AG08395 (cell line): ENCODE measurements around the gene HLA-DQA1.
"Not testable (repeated sequence)": the region's sequence is repeated elsewhere in the genome, so short reads cannot be mapped to it uniquely, and the experiment has no call there.

ENCODE experiments used
- DNase-seq: peaks from one replicate; pipeline ENCODE4 v3.0.0; 2012; ENCODE audit warnings: mixed read lengths, low spot score

The HLA-DQA1 gene

GRCh38 chr6:32622545-32623401 is 14.4 kb upstream of the HLA-DQA1 start:
- no peak for DNase-seq

DNA sequence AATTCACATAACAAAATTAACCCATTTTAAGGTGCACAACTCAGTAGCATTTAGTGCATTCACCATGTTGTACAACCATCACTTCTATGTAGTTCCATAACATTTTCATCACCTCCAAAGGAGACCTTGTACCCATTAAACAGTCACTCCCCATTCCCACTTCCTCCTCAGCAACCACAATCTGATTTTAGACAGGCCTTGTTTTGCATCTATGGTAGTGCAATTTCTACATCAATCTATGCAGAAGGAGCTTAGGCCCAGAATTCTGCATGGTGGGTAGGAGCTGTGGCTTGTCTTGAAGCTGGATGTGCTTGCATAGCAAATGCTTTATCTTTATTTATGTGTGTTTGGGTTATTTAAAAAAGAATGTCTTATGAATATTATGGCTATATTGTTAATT is 13.5 kb upstream of the HLA-DQA1 start:
- DNase-seq, result no peak

DNA sequence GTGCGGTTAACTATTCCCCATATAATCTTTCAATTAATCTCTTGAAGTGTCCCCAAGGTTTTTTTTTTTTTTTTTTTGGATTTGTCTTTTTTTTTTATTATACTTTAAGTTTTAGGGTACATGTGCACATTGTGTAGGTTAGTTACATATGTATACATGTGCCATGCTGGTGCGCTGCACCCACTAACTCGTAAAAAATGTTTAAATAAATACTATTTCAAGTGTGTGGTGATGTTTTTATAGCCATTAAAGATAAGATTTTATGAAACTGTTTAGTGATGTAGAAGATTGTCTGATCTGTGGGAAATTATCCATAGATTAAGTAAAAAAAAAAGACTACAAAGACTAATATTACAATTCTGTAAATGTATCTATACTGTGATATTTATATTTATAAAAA is 12.6 kb upstream of the HLA-DQA1 start:
- DNase-seq, result no peak

GRCh38 chr6:32625137-32625536 is 12.1 kb upstream of the HLA-DQA1 start:
- DNase-seq, result no peak

GRCh38 chr6:32627249-32627648 is 10.0 kb upstream of the HLA-DQA1 start:
- DNase-seq, result no peak

GRCh38 chr6:32627831-32628230 is 9.4 kb upstream of the HLA-DQA1 start:
- DNase-seq, result no peak

GRCh38 chr6:32629793-32630192 is 7.4 kb upstream of the HLA-DQA1 start:
- not testable (repeated sequence) for DNase-seq

DNA sequence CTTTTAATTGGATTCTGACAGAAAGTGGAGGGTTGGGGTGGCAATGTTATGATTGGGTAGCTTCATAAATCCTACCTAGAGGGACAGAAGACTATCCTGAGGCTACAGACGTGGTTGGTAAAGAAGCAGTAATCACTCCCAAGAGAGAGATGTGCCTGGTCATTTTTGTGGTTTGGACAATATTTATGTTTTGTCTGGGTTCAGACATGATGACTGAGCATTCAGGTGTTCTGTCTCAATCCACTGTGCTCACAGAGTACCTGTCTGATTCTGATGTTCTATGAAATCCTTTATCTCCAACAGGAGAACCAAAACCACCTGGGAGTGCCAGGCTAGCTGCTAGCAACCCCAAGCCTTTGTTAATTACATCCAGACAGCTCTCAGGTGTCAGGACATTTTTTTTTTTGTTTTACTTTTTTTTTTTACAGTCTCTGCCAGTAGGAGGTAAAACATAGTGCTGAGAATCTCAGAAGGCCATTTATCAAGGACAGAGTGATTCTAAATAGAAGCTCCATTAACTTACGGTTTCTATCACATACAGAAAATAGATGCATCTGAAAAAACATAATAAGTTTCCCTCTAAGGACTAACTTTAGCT is 1.6 kb upstream of the HLA-DQA1 start:
- no peak for DNase-seq

DNA sequence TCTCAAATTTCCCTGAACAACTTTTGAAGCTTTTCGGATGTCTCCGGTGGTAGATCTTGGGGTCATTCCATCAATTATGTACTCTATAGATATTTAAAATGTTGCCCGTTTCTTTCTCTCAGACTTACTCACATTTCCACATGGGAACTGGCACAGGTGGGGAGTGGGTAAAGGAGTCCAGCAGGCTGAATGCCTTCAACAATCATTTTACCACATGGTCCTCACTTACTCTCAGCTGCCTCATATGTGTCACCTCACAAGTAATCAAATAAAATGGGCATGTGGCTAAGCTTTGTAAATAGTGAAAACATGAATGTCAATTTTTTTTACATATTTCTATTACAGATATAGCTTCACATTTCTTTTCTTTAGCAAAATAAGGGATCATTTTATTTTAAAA is 677 bp downstream of the HLA-DQA1 start:
- DNase-seq, result no peak

DNA sequence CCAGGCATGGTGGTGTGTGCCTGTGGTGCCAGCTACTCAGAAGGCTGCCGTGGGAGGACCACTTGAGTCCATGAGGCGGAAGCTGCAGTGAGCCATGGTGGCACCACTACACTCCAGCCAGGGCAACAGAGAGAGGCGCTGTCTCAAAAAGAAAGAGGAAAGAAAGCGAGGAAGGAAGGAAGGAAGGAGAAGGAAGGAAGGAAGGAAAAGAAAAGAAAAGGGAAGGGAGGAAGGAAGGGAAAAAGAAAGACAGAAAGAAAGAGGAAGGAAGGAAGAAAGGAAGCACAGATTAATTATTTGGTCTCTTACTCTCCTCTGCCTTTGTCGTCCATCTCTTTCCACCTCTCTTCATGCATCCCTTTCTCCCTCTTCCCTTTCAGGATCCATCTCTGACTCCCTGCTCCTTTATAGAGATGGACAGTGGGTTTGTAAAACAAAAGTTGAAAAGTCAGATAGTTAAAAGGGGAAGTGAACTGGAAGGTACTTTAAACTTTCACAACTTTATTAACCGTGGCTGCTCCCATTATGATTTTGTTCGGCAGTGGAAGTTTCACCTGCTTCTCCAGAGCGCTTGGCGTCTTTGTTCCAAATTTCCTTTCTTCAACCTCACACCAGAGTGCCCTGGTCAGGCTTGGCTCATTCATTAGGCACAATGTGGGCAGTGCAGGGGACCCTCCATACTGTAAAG is 1.5 kb downstream of the HLA-DQA1 start:
- no peak for DNase-seq

DNA sequence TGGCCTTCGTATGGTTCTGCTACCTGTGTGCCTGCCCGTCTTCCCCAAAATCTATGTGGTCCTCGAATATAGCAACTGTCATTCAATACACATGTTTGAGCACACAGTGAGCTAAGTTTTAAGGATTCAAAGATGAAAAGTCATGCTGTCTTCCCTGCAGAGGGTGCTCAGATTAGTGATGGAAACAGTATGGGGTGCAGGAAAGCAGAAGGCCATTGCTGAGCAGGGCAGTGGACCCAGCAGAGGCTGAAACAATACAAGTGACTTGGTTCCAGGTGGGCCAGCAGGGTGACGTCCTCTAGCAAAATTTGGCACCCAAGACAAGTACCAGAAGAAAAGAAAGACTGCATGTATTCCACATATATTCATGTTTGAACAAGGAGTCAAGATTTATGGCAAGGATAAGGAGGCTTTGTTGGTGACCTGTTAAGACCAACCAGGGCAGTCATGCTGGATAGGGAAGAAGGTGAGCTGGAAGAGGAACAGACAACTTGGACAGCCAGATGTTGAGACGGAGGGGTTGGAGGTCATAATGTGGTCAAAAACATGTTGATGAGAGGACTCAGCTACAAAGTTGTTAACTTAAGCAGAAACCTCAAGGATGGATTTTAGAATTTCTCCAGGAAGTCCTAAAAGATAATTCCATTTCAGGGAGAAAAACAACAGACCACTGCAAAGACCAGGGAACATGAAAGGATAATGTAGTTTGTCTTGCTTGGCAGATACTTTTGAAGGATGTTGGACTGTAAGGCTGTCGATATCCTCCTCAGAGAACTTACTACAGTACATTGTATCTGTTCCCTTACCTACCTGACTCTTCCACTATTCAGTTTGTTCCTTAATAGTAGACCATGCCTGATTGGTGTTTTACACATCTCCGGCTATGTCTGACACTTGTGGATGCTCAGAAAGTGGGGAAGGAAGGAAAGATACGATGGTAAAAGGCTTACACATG is 2.5 kb downstream of the HLA-DQA1 start:
- no peak for DNase-seq

DNA sequence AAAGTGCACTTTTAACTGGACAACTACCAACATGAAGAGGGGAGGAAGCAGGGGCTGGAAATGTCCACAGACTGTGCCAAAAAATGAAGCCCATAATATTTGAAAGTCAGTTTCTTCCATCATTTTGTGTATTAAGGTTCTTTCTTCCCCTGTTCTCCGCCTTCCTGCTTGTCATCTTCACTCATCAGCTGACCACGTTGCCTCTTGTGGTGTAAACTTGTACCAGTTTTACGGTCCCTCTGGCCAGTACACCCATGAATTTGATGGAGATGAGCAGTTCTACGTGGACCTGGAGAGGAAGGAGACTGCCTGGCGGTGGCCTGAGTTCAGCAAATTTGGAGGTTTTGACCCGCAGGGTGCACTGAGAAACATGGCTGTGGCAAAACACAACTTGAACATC is 3.9 kb downstream of the HLA-DQA1 start:
- no peak for DNase-seq

- not testable (repeated sequence) for DNase-seq
These were observed 4.8 kb downstream of the HLA-DQA1 start for GRCh38 chr6:32641785-32642719.

GRCh38 chr6:32642720-32643106 is 5.5 kb downstream of the HLA-DQA1 start:
- DNase-seq, result no peak

DNA sequence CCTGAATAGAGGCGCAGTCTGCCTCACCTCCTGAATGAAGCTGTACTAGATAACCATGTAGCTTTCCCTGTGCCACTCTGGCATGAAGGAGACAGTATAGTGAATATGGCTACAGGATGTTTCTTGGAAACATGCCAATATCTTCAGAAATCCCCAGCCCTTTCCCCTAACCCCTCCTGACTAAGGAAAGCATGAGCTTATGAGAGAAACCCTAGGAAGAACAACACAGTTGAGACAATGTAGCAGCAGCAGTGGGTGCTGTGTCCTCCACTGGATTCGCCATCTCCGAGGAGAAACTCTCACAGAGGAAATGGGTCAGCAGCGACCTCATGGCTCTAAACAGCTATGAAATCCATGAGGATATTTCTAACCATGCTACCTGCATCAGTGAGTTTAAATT is 6.7 kb downstream of the HLA-DQA1 start:
- DNase-seq, result no peak

- DNase-seq, result no peak
These were observed 8.0 kb downstream of the HLA-DQA1 start for GRCh38 chr6:32645047-32645703.

GRCh38 chr6:32655203-32655710 is 18.1 kb downstream of the HLA-DQA1 start:
- DNase-seq, result no peak

DNA sequence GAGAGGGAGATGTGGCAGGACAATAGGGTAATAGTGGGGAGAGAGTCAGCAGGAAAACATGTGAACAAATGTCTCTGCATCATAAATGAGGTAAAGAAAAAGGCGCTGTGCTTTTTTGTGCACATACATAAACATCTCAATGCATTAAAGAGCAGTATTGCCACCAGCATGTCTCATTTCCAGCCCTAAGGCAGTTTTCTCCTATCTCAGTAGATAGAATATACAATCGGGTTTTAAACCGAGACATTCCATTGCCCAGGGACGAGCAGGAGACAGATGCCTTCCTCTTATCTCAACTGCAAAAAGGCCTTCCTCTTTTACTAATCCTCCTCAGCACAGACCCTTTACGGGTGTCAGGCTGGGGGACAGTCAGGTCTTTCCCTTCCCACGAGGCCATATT is 20.1 kb downstream of the HLA-DQA1 start:
- DNase-seq, result not testable (repeated sequence)

GRCh38 chr6:32657819-32658218 is 20.6 kb downstream of the HLA-DQA1 start:
- DNase-seq, result not testable (repeated sequence)

GRCh38 chr6:32658268-32658897 is 21.2 kb downstream of the HLA-DQA1 start:
- no peak for DNase-seq
